ENCODE measurements around the gene LCE1B.

DNA sequence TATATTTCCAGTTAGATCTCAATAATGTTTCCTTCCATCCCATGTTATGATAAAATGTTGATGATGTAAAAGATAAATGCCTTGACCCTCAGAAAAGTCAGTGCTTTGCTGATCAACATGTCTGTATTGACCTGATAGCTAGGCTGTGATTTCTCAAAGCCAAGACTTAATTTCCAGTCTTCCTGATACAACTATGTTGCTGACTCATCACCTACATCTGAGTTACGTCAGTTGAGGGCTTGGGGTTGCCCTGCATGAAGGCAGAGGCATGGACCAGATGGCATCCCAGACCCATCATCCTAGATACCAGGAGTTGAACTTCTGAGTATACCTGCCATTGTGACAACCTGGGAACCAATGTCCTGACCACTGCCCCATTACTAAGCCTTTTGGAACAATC is 10.4 kb upstream of the LCE1B start:
- TF ChIP-seq, protein P1, sequence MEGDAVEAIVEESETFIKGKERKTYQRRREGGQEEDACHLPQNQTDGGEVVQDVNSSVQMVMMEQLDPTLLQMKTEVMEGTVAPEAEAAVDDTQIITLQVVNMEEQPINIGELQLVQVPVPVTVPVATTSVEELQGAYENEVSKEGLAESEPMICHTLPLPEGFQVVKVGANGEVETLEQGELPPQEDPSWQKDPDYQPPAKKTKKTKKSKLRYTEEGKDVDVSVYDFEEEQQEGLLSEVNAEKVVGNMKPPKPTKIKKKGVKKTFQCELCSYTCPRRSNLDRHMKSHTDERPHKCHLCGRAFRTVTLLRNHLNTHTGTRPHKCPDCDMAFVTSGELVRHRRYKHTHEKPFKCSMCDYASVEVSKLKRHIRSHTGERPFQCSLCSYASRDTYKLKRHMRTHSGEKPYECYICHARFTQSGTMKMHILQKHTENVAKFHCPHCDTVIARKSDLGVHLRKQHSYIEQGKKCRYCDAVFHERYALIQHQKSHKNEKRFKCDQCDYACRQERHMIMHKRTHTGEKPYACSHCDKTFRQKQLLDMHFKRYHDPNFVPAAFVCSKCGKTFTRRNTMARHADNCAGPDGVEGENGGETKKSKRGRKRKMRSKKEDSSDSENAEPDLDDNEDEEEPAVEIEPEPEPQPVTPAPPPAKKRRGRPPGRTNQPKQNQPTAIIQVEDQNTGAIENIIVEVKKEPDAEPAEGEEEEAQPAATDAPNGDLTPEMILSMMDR (tag by site-specific recombination; IDR thresholded peaks at IDR 0.05), result no peak
- TF ChIP-seq ZNF274 (IDR thresholded peaks at IDR 0.05; ENCODE audit: low read length) (no peak), ZNF274 (tag by site-specific recombination; IDR thresholded peaks at IDR 0.05; ENCODE audit: borderline replicate concordance) (no peak), PRDM1 (tag by site-specific recombination; IDR thresholded peaks at IDR 0.05) (no peak), SCRT2 (tag by site-specific recombination; IDR thresholded peaks at IDR 0.05) (no peak), ZNF121 (tag by site-specific recombination; IDR thresholded peaks at IDR 0.05) (no peak), KLF7 (tag by site-specific recombination; IDR thresholded peaks at IDR 0.05; ENCODE audit: borderline replicate concordance) (no peak), ZNF248 (tag by site-specific recombination; IDR thresholded peaks at IDR 0.05) (no peak), ZNF24 (tag by site-specific recombination; IDR thresholded peaks at IDR 0.05) (no peak), ZSCAN30 (tag by site-specific recombination; IDR thresholded peaks at IDR 0.05) (no peak), KLF10 (tag by site-specific recombination; IDR thresholded peaks at IDR 0.05) (no peak)
- TF ChIP-seq, protein P2, sequence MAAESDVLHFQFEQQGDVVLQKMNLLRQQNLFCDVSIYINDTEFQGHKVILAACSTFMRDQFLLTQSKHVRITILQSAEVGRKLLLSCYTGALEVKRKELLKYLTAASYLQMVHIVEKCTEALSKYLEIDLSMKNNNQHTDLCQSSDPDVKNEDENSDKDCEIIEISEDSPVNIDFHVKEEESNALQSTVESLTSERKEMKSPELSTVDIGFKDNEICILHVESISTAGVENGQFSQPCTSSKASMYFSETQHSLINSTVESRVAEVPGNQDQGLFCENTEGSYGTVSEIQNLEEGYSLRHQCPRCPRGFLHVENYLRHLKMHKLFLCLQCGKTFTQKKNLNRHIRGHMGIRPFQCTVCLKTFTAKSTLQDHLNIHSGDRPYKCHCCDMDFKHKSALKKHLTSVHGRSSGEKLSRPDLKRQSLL (tag by site-specific recombination; IDR thresholded peaks at IDR 0.05), result no peak
- TF ChIP-seq, protein P3, sequence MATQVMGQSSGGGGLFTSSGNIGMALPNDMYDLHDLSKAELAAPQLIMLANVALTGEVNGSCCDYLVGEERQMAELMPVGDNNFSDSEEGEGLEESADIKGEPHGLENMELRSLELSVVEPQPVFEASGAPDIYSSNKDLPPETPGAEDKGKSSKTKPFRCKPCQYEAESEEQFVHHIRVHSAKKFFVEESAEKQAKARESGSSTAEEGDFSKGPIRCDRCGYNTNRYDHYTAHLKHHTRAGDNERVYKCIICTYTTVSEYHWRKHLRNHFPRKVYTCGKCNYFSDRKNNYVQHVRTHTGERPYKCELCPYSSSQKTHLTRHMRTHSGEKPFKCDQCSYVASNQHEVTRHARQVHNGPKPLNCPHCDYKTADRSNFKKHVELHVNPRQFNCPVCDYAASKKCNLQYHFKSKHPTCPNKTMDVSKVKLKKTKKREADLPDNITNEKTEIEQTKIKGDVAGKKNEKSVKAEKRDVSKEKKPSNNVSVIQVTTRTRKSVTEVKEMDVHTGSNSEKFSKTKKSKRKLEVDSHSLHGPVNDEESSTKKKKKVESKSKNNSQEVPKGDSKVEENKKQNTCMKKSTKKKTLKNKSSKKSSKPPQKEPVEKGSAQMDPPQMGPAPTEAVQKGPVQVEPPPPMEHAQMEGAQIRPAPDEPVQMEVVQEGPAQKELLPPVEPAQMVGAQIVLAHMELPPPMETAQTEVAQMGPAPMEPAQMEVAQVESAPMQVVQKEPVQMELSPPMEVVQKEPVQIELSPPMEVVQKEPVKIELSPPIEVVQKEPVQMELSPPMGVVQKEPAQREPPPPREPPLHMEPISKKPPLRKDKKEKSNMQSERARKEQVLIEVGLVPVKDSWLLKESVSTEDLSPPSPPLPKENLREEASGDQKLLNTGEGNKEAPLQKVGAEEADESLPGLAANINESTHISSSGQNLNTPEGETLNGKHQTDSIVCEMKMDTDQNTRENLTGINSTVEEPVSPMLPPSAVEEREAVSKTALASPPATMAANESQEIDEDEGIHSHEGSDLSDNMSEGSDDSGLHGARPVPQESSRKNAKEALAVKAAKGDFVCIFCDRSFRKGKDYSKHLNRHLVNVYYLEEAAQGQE (tag by site-specific recombination; IDR thresholded peaks at IDR 0.05), result no peak
